ENCODE data around the gene FGD3.

The FGD3 gene

GRCh38 chr9:92966518-92966800, 19.1 kb downstream of the FGD3 start:
- no peak for TF ChIP-seq ZFX (IDR thresholded peaks at IDR 0.05)

GRCh38 chr9:92968081-92968480, 20.8 kb downstream of the FGD3 start:
- H3K27ac ChIP-seq: no peak overlapping the region
- TF ChIP-seq ZFX (IDR thresholded peaks at IDR 0.05) (no peak), CTCF (conservative IDR thresholded peaks at IDR 0.05) (no peak)

More at GRCh38 chr9:92966518-92966800, 19.1 kb downstream of the FGD3 start:
- H3K27ac ChIP-seq: no peak overlapping the region

GRCh38 chr9:92969516-92970466, 22.5 kb downstream of the FGD3 start:
- no peak overlapping the region for H3K27ac ChIP-seq
- TF ChIP-seq ZFX (IDR thresholded peaks at IDR 0.05): no peak
- TF ChIP-seq CTCF (conservative IDR thresholded peaks at IDR 0.05): no peak

GRCh38 chr9:92970467-92970923, 23.2 kb downstream of the FGD3 start:
- TF ChIP-seq CTCF (conservative IDR thresholded peaks at IDR 0.05): no peak
- TF ChIP-seq ZFX (IDR thresholded peaks at IDR 0.05): no peak
- H3K27ac ChIP-seq: no peak overlapping the region

GRCh38 chr9:92971121-92971520, 23.8 kb downstream of the FGD3 start:
- no peak overlapping the region for H3K27ac ChIP-seq
- TF ChIP-seq CTCF (conservative IDR thresholded peaks at IDR 0.05): no peak
- no peak for TF ChIP-seq ZFX (IDR thresholded peaks at IDR 0.05)

- no peak for TF ChIP-seq CTCF (conservative IDR thresholded peaks at IDR 0.05)
- TF ChIP-seq ZFX (IDR thresholded peaks at IDR 0.05): no peak
- H3K27ac ChIP-seq: no peak overlapping the region
Measured at GRCh38 chr9:92971776-92972175, 24.5 kb downstream of the FGD3 start.

- no peak overlapping the region for H3K27ac ChIP-seq
- TF ChIP-seq CTCF (conservative IDR thresholded peaks at IDR 0.05) (no peak), ZFX (IDR thresholded peaks at IDR 0.05) (no peak)
Measured at GRCh38 chr9:92973700-92974099, 26.4 kb downstream of the FGD3 start.

Measured in C4-2B (cell line).